Activated CD4-positive, alpha-beta memory T cell treated with anti-CD3 and anti-CD28 coated beads, Interleukin-2, amount 10 ng/mL, durations not matched to agents 7 days and 5 days (primary cell): ENCODE results near the gene PAXX. TPM values are rescaled to one million over a fixed set of nuclear protein-coding genes. Genes with fewer than 3 reads are reported as not detected.

ENCODE experiments used
- CTCF ChIA-PET: fragments of 350-600 bp; sonication (Branson Sonifier 250); formaldehyde crosslinking; loops from one replicate; lab custom pipeline; 2021; ENCODE audit warnings: antibody characterized with exemption, inconsistent platforms; lab: Charles Lee
- POLR2A ChIA-PET: fragments of 350-600 bp; sonication (Branson Sonifier 250); formaldehyde crosslinking; loops from one replicate; lab custom pipeline; 2021; ENCODE audit warnings: antibody characterized with exemption; lab: Charles Lee
- DNase-seq: peaks from one replicate; pipeline ENCODE4 v3.0.0-alpha.2; 2020
- H3K27ac Mint-ChIP-seq: one replicate; pipeline ENCODE4 v1.8.0; 2021; ENCODE audit warnings: mild to moderate bottlenecking, mixed read lengths
- H3K27me3 Mint-ChIP-seq: one replicate; pipeline ENCODE4 v1.8.0; 2021; ENCODE audit warnings: mixed read lengths
- H3K36me3 Mint-ChIP-seq: one replicate; pipeline ENCODE4 v1.8.0; 2021; ENCODE audit warnings: low read depth, mixed read lengths
- H3K4me1 Mint-ChIP-seq: one replicate; pipeline ENCODE4 v1.8.0; 2021; ENCODE audit warnings: mixed read lengths
- H3K4me3 Mint-ChIP-seq: one replicate; pipeline ENCODE4 v1.8.0; 2021; ENCODE audit warnings: mild to moderate bottlenecking, mixed read lengths
- H3K9me3 Mint-ChIP-seq: one replicate; pipeline ENCODE4 v1.8.0; 2021; ENCODE audit warnings: mixed read lengths
- total RNA-seq, 2 experiments: library from RNA; stranded (reverse); gene quantifications; one replicate each; pipeline ENCODE4 v1.2.3, GENCODE V29; 2021

PAXX gene
- total RNA-seq, 2 experiments from 2014 or later: 64.4 to 68.5 TPM

DNA sequence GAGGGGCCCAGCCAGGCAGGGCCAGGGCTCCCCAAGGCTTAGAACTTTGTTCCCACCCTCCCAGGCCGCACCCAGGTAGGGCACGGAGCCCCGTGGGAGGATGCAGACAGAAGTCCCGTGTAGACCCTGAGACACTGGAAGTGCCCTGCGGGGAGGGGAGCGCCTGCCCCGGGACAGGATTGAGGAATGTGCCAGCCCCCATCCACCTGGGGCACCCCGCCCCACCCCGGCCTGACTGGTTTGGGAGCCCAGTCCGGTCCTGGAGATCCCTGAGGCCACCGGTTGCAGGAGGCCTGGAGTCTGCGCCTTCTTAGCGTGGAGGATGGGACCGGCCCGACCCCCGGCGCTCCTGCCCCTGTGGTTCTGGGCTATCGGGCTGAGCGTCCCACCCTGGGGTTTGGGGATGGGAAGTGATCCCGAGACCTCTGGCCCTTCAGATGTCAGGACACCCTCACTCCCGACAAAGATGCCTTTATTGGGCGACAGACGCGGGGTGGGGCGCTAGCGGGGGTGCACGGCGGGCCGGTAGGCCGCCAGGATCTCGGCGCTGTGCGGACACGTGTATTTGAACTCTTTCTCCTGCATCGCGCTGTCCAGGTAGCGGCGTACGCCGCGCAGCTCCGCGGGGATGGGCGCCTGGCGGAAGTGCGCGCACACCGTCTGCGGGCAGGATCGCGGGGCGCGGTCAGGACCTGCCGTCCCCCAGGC is 2.1 kb downstream of the PAXX start:
- no peak for DNase-seq
- H3K9me3 Mint-ChIP-seq: no peaks in the 10 kb centered on the region
- ChIA-PET CTCF (interaction anchor here (2.9 kb wide), 1 partner anchor 35 kb away, joined by 17 read pairs; no protein-coding TSS in a partner anchor), POLR2A (interaction anchor here (1.1 to 3.7 kb wide), 3 partner anchors 17 to 107 kb away, joined by 4 to 29 read pairs (median 18); partner anchors contain the start of gene PTGDS)
- H3K27ac Mint-ChIP-seq: no peak overlapping the region
- H3K36me3 Mint-ChIP-seq: peaks cover 13% of the 10 kb centered on the region
- peaks cover 57% of the 10 kb centered on the region for H3K4me1 Mint-ChIP-seq
- peaks cover 15% of the 10 kb centered on the region for H3K27me3 Mint-ChIP-seq
- H3K4me3 Mint-ChIP-seq: no peak overlapping the region

GRCh38 chr9:136994888-136995230 is 2.6 kb downstream of the PAXX start:
- Mint-ChIP-seq H3K4me1 (peaks cover 60% of the 10 kb centered on the region), H3K27ac (no peak overlapping the region), H3K36me3 (peaks cover 13% of the 10 kb centered on the region), H3K4me3 (no peak overlapping the region), H3K9me3 (no peaks in the 10 kb centered on the region), H3K27me3 (peaks cover 11% of the 10 kb centered on the region)
- no peak for DNase-seq
- ChIA-PET CTCF (no interaction called here), POLR2A (interaction anchor here (2.0 to 2.2 kb wide), 2 partner anchors 10 to 93 kb away, joined by 5 to 8 read pairs; no protein-coding TSS in a partner anchor)

DNA sequence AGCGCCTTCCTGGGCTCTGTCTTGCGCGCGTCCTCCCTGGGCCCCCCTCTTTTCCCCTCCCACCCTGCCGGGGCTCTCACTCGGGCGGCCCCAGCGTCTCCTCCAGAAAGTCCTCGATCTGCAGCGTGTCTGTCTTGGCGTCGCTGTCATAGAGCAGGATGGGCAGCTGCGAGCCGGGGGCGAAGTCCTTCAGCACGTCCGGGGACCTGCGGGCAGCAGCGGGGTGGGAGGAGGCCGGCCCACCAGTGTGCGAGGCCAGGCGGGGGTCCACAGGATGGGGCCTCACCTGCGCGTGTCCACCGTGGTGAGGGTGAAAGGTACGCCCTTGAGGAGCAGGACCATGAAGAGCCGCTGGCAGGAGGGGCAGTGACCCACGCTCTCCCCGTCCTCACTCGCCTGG is 3.1 kb downstream of the PAXX start:
- H3K4me3 Mint-ChIP-seq: no peak overlapping the region
- H3K27ac Mint-ChIP-seq: no peak overlapping the region
- H3K36me3 Mint-ChIP-seq: peaks cover 13% of the 10 kb centered on the region
- H3K4me1 Mint-ChIP-seq: peaks cover 64% of the 10 kb centered on the region
- ChIA-PET CTCF (interaction anchor here (1.0 to 5.5 kb wide), 4 partner anchors 34 to 202 kb away, joined by 3 to 26 read pairs (median 8); partner anchors contain the start of gene ABCA2), POLR2A (interaction anchor here (1.0 to 2.3 kb wide), 8 partner anchors 10 to 93 kb away, joined by 3 to 9 read pairs (median 6); partner anchors contain the start of gene FUT7)
- no peaks in the 10 kb centered on the region for H3K9me3 Mint-ChIP-seq
- peaks cover 6% of the 10 kb centered on the region for H3K27me3 Mint-ChIP-seq
- DNase-seq: no peak

DNA sequence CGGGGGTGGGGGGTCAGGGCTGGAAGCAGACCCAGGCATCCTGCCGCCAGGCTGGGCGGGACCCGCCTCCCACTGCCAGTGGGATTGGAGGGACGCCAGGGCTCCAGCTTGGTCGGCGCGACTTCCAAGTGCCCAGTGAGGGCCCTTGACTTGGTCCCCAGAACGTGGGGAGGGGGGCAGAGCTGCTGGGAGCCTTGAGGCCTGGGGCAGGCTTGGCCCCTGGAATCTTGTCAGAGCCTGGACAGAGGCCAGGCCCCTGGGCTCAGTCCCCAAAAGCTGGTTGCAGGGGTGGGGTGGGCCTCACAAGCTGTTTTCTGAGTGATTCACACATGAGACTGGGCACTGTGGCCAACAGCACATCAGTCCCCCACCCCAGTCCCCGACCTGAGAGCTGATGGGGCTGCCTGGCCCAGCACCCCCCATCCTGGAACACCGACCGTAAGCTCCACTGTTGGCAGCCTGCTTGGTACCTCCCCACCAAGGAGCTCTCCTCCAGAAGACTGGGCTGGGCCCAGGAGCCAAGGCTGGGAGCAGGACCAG is 3.6 kb downstream of the PAXX start:
- peaks cover 65% of the 10 kb centered on the region for H3K4me1 Mint-ChIP-seq

GRCh38 chr9:136996361-136997292 is 4.4 kb downstream of the PAXX start, which contains the start of gene CLIC3:
CLIC3 (minus strand) TSS chr9:136996568; CDS start chr9:136996543, 25 bp downstream.
- Mint-ChIP-seq H3K9me3 (no peaks in the 10 kb centered on the region), H3K36me3 (peaks cover 13% of the 10 kb centered on the region), H3K4me1 (peaks cover 60% of the 10 kb centered on the region), H3K27ac (peak within 1 kb of the TSS; percentile 65), H3K27me3 (peaks cover 5% of the 10 kb centered on the region), H3K4me3 (peak within 1 kb of the TSS; percentile 21)
- ChIA-PET POLR2A (interaction anchor here (0.9 to 2.3 kb wide), 14 partner anchors 12 to 244 kb away, joined by 3 to 9 read pairs (median 5); partner anchors contain the start of genes FUT7, RABL6 and TUBB4B), CTCF (interaction anchor here (0.8 to 5.5 kb wide), 6 partner anchors 32 to 204 kb away, joined by 3 to 26 read pairs (median 4); partner anchors contain the start of gene ABCA2)
- peak; percentile 62 for DNase-seq

More for the DNA sequence above, 3.6 kb downstream of the PAXX start:
- no peak for DNase-seq
- H3K36me3 Mint-ChIP-seq: peaks cover 13% of the 10 kb centered on the region
- peak overlapping the region; percentile 21 for H3K4me3 Mint-ChIP-seq
- peaks cover 5% of the 10 kb centered on the region for H3K27me3 Mint-ChIP-seq
- ChIA-PET POLR2A (interaction anchor here (0.9 to 2.3 kb wide), 13 partner anchors 11 to 245 kb away, joined by 3 to 9 read pairs (median 5); partner anchors contain the start of genes FUT7, RABL6 and TUBB4B), CTCF (interaction anchor here (1.0 to 5.5 kb wide), 5 partner anchors 33 to 203 kb away, joined by 3 to 26 read pairs (median 5); partner anchors contain the start of gene ABCA2)
- peak overlapping the region; percentile 65 for H3K27ac Mint-ChIP-seq
- H3K9me3 Mint-ChIP-seq: no peaks in the 10 kb centered on the region

DNA sequence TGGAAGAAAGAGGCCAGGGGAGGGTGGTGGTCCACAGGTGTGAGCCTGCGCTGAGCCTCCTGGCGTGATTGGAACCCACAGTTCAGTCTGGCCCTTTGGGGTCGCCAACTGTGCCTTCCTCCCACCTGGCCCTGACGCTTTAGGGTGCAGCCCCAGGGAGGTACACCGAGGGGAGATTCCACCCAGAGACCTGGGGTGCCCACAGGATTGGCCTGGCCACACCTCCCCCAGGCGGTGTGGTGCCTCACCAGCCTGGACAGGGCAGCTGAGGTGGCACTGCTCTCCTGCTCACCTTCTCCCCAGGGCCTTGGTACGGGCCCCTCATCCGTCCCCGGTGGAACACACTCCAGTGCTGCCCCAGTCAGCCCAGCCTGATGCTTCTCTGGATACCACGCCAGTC is 5.1 kb downstream of the PAXX start:
- POLR2A ChIA-PET: interaction anchor here (1.5 to 2.3 kb wide), 3 partner anchors 19 to 190 kb away, joined by 5 to 9 read pairs (median 5); partner anchors contain the start of gene RABL6
- CTCF ChIA-PET: interaction anchor here (1.4 to 5.5 kb wide), 2 partner anchors 38 to 47 kb away, joined by 4 to 26 read pairs; no protein-coding TSS in a partner anchor
- Mint-ChIP-seq H3K36me3 (peaks cover 13% of the 10 kb centered on the region), H3K27ac (peak overlapping the region; percentile 86), H3K27me3 (peaks cover 5% of the 10 kb centered on the region), H3K4me3 (peak overlapping the region; percentile 29), H3K4me1 (peaks cover 59% of the 10 kb centered on the region), H3K9me3 (no peaks in the 10 kb centered on the region)
- no peak for DNase-seq

- Mint-ChIP-seq H3K27me3 (peaks cover 7% of the 10 kb centered on the region), H3K36me3 (peaks cover 13% of the 10 kb centered on the region), H3K27ac (peak overlapping the region; percentile 86), H3K9me3 (no peaks in the 10 kb centered on the region), H3K4me3 (peak overlapping the region; percentile 29), H3K4me1 (peaks cover 59% of the 10 kb centered on the region)
- DNase-seq: peak; percentile 63
- CTCF ChIA-PET: interaction anchor here (5.5 kb wide), 1 partner anchor 37 kb away, joined by 26 read pairs; no protein-coding TSS in a partner anchor
- POLR2A ChIA-PET: interaction anchor here (1.5 to 2.3 kb wide), 3 partner anchors 20 to 190 kb away, joined by 5 to 9 read pairs (median 5); partner anchors contain the start of gene RABL6
Measured at GRCh38 chr9:136997830-136998234, 5.6 kb downstream of the PAXX start.

DNA sequence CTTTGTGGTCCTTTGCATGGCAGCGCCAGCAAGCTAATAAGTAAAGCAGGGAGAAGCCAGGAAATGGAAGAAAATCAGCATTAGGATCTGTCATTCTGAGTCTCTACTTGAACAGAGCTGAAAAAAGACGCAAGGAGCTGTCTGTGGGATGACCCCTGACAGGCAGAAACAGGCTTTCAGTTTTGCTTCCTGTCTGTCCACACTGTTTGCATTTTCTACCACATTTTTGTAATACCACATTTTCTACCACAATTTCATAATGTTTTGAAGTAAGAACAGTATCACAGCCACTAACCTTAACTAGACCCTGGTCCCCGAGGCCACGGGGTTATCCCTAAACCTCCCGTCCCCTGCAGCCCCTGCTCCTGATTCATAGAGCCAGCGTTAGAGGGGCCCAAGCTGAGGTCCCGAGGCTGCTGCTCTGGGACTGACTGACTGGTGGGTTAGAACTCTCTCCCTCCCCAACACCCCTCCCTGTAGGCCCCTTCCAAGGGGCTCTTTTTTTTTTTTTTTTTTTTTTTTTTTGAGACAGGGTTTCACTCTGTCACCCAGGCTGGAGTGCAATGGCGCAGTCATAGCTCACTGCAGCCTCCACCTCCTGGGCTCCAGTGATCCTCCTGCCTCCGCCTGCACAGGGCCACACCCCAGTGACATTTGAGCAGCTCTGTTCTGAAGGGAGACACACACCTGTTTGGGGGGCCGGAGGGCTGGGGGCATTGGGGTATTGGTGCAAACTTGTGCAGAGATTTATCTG is 8.1 kb downstream of the PAXX start:
- H3K9me3 Mint-ChIP-seq: no peaks in the 10 kb centered on the region
- H3K4me3 Mint-ChIP-seq: peak overlapping the region; percentile 29
- CTCF ChIA-PET: interaction anchor here (1.0 to 5.5 kb wide), 8 partner anchors 25 to 158 kb away, joined by 3 to 26 read pairs (median 4); partner anchors contain the start of gene AJM1
- peak; percentile 43 for DNase-seq
- peak overlapping the region; percentile 72 for H3K27ac Mint-ChIP-seq
- POLR2A ChIA-PET: interaction anchor here (0.8 to 1.7 kb wide), 13 partner anchors 9 to 129 kb away, joined by 3 to 5 read pairs (median 3); partner anchors contain the start of gene FBXW5
- H3K36me3 Mint-ChIP-seq: peaks cover 3% of the 10 kb centered on the region
- peaks cover 7% of the 10 kb centered on the region for H3K27me3 Mint-ChIP-seq
- H3K4me1 Mint-ChIP-seq: peaks cover 49% of the 10 kb centered on the region

DNA sequence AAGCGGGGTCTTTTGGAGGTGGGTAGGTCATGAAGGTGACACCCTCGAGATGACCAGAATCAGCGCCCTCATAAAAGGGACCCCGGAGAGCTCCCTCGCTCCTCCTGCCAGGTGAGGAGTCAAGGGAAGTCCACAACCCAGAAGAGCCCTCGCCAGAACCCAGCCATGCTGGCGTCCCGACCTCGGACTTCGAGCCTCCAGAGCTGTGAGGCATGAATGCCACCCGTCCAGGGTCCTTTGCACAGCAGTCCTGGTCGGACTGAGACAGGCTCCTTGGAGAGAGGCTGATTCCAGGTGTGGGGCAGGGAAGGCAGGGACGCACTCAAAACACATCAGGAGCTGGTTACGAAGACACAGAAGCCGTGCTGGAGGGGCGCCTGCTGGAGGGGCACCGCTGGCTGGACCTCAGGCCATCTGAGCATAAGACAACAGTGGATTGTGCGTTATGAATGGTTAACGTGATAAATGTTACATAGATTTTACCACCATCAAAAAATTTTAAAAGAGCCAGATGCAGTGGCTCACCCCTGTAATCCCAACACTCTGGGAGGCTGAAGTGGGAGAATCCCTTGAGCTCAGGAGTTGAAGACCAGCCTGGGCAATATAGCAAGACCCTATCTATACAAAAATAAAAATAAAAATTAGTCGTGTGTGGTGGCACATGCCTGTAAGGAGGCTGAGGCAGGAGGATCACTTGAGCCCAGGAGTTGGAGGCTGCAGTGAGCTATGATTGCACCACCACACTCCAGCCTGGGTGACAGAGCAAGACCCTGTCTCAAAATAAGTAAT is 9.8 kb downstream of the PAXX start:
- no peaks in the 10 kb centered on the region for H3K9me3 Mint-ChIP-seq
- H3K36me3 Mint-ChIP-seq: peaks cover 3% of the 10 kb centered on the region
- H3K27ac Mint-ChIP-seq: no peak overlapping the region
- H3K4me3 Mint-ChIP-seq: no peak overlapping the region
- H3K4me1 Mint-ChIP-seq: peaks cover 39% of the 10 kb centered on the region
- POLR2A ChIA-PET: interaction anchor here (2.1 kb wide), 1 partner anchor 9 kb away, joined by 4 read pairs; the partner anchor contains the start of gene PAXX
- CTCF ChIA-PET: interaction anchor here (0.7 to 3.0 kb wide), 3 partner anchors 28 to 200 kb away, joined by 3 to 17 read pairs (median 5); no protein-coding TSS in a partner anchor
- DNase-seq: no peak
- H3K27me3 Mint-ChIP-seq: peaks cover 7% of the 10 kb centered on the region

DNA sequence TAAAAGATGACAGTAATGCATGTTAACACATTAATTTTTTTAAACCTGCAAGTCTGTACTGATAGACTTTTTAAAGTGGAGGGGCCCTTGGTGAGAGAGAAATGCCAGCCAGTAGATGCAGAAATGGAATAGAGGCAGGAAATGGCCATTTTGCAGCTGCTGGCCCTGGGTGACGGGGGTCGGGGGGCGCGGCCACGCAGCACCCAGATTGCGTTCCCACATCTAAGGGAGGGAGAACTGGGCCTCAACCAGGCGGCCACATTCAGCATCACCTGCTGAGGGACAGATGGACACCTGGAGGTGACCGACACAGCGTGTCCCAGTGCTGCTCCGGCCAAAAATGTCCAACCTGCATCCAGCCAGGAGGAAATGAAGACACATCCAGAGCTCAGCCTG is 10.4 kb downstream of the PAXX start:
- peaks cover 5% of the 10 kb centered on the region for H3K27me3 Mint-ChIP-seq
- H3K9me3 Mint-ChIP-seq: no peaks in the 10 kb centered on the region
- ChIA-PET CTCF (interaction anchor here (0.9 to 3.0 kb wide), 3 partner anchors 27 to 160 kb away, joined by 3 to 17 read pairs (median 5); partner anchors contain the start of gene AJM1), POLR2A (interaction anchor here (2.1 kb wide), 1 partner anchor 10 kb away, joined by 4 read pairs; the partner anchor contains the start of gene PAXX)
- peaks cover 3% of the 10 kb centered on the region for H3K36me3 Mint-ChIP-seq
- H3K4me1 Mint-ChIP-seq: peaks cover 33% of the 10 kb centered on the region
- no peak for DNase-seq
- H3K27ac Mint-ChIP-seq: no peak overlapping the region
- H3K4me3 Mint-ChIP-seq: no peak overlapping the region
